GM11168 (cell line): Measurements from ENCODE around the gene STK24.

ENCODE experiments used
- in situ Hi-C: fragments of 300-500 bp; cut with MboI; formaldehyde crosslinking; loops from one replicate; pipeline ENCODE4 v1.12.0; 2022; ENCODE audit warnings: low sequenced_read_pairs; ENCODE audit not compliant: unreplicated experiment

The STK24 gene

GRCh38 chr13:98536729-98537128, 40.2 kb downstream of the STK24 start:
- in situ Hi-C loops: no loop called here

- in situ Hi-C loops: no loop called here
Measured at GRCh38 chr13:98535501-98536354, 41.2 kb downstream of the STK24 start.

- in situ Hi-C loops: no loop called here
Measured at GRCh38 chr13:98534821-98535220, 42.1 kb downstream of the STK24 start.

- in situ Hi-C loops: no loop called here
Measured at GRCh38 chr13:98533912-98534311, 43.0 kb downstream of the STK24 start.

DNA sequence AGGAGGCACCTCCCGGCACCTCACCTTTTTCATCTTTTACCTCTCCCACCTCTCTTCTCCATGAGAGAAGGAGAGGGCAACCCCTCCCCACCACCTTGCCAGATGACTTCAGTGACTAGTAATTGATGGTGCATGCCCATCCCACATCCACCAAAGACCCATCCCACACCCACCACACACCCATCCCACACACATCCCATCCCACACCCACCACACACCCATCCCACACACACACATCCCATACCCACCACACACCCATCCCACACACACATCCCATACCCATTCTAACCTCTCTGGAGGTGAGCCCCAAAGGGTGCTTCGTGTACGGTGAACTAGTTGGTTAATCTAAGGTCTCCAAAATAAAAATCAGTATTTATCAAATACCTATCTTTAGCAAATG, 44.7 kb downstream of the STK24 start:
- in situ Hi-C loops: no loop called here

DNA sequence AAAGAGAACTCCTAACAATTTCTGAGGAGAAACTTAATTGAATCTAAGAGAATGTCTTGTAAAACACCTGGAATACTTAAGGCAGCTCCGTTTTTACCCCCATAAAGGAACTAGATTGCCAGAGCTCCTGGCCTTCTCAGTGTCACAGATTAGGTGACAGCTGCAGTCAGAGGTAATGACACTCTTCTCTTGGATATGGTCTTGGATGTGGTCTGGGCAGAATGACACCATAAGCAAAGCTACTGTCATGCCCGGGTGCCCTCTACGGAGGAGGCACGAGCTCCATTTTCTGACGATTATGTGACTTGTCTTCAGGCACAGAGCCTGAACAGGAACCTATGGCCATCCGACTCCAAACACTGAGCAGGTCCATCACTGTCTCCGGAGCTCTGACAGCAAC, 46.7 kb downstream of the STK24 start:
- in situ Hi-C loops: no loop called here

- in situ Hi-C loops: no loop called here
Measured at GRCh38 chr13:98529171-98529570, 47.7 kb downstream of the STK24 start.

DNA sequence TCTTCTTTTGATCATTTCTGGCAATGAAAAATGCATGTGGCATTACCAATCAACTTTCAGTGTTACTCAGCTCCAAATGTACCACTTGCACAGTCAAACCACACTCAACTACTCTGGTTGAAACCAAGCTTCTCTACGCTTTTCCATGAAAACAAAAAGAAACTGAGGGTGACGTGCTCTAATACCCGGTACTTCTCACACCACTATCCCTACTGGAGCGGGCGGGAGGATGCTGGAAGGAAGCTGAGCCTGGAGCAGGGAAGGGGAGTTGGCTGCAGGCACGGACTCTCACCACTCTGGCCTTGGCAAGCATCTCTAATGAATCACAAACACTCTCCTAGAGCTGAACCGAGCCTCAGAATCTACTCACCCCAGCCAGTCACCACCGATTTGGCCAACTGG, 48.2 kb downstream of the STK24 start:
- in situ Hi-C loops: no loop called here

- in situ Hi-C loops: no loop called here
Measured at GRCh38 chr13:98527526-98527925, 49.4 kb downstream of the STK24 start.

GRCh38 chr13:98526182-98526512, 50.8 kb downstream of the STK24 start:
- in situ Hi-C loops: no loop called here

DNA sequence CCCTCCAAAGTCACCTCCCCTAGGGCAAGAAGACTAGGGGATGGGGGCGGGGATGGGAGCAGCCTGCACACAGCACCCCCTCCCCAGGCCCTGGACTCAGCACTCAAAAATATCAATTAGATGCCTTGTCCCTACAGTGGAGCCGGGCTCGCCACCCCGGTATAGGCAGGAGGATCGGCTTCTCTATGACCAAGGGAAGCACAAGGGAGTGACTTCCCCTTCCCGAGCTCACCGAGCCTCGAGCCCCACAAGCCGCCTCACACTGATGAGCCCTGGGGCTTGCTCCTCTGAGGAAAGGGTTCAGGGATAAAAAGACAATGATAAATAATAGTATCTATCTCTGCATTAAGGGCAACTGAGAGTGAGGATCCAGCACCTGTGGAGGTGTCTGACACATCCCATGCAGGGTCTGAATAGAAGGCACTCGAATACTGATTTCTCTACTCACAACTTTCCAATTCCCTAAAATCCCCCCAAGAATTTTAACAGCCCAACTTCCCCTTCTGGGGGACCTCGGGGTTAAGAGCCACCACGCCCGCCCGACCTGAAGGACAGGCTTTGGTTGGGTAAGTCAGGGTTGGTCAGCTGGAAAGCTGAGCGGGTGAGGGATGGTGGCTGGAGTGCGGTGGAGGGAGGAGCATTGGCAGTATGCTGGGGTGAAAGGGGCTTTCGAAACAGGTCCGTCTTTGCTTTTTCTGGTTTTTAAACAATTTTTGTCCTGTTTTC, 51.3 kb downstream of the STK24 start:
- in situ Hi-C loops: no loop called here

GRCh38 chr13:98524793-98525192, 52.1 kb downstream of the STK24 start:
- in situ Hi-C loops: no loop called here

DNA sequence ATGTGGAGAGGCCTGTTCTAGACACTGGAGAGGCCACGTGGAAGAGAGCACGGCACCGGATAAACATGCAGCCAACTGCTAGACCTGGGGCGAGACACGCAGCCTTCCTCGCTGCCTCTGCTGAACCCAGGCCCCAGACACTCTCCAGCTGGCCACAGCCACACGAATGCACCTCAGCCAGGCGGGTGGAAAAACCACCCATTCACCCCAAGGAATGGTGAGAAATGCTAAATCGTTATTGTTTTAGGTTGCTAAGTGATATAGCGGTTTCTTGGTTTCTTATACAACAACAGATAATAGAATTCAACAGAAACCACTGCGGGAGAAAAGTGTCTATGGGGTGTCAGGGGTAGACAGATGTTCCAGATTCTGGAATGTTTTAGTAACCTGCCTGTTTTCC, 52.5 kb downstream of the STK24 start:
- in situ Hi-C loops: no loop called here

- in situ Hi-C loops: no loop called here
Measured at GRCh38 chr13:98523455-98524102, 53.3 kb downstream of the STK24 start.

DNA sequence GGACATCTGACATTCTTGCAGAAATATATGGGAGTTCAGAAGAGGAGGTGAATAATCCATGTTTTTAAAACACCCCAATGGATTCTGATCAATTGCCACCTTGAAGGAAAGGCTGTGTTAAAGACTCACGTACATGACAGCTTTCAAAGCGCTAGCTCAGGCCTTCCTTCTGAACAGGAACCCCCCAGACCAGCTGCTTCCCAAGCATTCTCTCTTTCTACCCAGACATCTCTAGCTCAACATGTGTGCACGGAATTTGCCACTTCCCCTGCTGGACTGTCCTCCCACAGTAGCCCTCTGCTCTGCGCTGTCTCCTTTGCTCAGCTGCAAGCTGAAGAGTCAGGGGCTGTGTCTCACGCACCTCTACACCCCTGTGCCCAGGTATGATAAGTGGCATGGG, 54.5 kb downstream of the STK24 start:
- in situ Hi-C loops: no loop called here

- in situ Hi-C loops: no loop called here
Measured at GRCh38 chr13:98521461-98522247, 55.3 kb downstream of the STK24 start.

DNA sequence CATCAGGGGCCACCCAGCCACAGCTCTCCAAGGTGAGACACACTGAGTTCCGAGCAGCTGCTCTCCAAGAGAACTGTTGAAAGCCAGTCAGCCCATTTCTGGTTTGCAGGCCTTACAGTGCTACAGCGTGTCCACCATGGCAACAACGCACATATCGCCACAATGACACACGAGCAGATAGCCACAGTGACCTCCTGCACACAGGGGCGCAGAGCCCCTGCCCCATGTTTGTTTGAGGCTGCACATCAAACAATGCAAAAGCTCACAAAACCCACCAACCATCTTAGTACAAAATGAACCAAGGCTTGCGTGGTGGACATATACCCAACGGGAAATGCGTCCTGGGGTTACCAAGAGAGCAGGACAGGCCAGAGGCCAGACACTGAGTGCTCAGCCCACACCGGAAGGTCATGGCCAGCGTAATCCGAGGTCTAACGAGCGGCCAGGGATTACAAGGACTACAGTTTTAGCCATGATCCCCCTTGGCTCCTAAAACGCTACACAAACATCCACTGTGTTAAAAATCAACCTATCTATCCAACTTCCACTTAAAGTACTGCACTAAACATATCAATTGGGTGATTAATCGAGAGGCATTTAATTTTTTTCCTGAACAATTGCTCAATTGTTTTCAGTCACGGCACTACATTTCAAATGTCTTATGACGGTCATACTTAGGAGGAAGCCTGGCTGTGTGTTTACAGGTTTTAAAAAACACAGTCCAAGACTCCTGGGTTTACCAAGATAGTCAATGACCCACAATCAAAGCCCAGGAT, 56.0 kb downstream of the STK24 start:
- in situ Hi-C loops: no loop called here

DNA sequence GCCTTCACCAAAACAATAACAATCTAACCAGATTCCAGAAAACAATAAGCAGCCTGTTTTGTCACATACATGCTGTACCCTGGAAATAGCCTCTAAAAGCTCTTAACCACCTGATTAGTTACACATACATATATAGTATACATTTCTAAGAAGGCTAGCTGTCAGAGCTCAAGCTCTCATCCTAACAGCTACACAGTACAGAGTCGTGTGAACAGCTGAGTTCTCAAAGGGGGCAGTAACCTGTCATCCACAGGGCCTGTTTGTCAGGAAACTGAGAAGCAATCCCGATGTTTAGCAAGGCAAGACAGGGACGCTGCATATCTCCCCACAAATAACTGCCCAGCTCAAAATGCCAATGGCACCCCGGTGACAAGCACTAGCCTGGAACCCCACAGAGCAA, 56.9 kb downstream of the STK24 start:
- in situ Hi-C loops: no loop called here

GRCh38 chr13:98517576-98518310, 59.2 kb downstream of the STK24 start:
- in situ Hi-C loops: no loop called here
